Measurements from ENCODE around the gene GAL.

GRCh38 chr11:68704887-68705286, 20.5 kb downstream of the GAL start:
- TF ChIP-seq EP300 (IDR thresholded peaks at IDR 0.05; ENCODE audit: borderline replicate concordance) (no peak), EGR1 (IDR thresholded peaks at IDR 0.05) (no peak), RAD21 (IDR thresholded peaks at IDR 0.05; ENCODE audit: low read depth) (no peak), TAF1 (IDR thresholded peaks at IDR 0.05; ENCODE audit: low read depth) (no peak), MAX (IDR thresholded peaks at IDR 0.05) (no peak), NFIC (IDR thresholded peaks at IDR 0.05) (no peak), CEBPB (IDR thresholded peaks at IDR 0.05) (no peak), ZBTB7A (IDR thresholded peaks at IDR 0.05; ENCODE audit: low read depth) (no peak), TEAD4 (IDR thresholded peaks at IDR 0.05) (no peak), FOXM1 (IDR thresholded peaks at IDR 0.05; ENCODE audit: borderline replicate concordance, low read depth) (no peak)
- TF ChIP-seq, protein P1, sequence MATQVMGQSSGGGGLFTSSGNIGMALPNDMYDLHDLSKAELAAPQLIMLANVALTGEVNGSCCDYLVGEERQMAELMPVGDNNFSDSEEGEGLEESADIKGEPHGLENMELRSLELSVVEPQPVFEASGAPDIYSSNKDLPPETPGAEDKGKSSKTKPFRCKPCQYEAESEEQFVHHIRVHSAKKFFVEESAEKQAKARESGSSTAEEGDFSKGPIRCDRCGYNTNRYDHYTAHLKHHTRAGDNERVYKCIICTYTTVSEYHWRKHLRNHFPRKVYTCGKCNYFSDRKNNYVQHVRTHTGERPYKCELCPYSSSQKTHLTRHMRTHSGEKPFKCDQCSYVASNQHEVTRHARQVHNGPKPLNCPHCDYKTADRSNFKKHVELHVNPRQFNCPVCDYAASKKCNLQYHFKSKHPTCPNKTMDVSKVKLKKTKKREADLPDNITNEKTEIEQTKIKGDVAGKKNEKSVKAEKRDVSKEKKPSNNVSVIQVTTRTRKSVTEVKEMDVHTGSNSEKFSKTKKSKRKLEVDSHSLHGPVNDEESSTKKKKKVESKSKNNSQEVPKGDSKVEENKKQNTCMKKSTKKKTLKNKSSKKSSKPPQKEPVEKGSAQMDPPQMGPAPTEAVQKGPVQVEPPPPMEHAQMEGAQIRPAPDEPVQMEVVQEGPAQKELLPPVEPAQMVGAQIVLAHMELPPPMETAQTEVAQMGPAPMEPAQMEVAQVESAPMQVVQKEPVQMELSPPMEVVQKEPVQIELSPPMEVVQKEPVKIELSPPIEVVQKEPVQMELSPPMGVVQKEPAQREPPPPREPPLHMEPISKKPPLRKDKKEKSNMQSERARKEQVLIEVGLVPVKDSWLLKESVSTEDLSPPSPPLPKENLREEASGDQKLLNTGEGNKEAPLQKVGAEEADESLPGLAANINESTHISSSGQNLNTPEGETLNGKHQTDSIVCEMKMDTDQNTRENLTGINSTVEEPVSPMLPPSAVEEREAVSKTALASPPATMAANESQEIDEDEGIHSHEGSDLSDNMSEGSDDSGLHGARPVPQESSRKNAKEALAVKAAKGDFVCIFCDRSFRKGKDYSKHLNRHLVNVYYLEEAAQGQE (IDR thresholded peaks at IDR 0.05; ENCODE audit: low read depth) = no peak
